HCT116 (cell line): Measurements from ENCODE around the gene HEMK1. TPM values are rescaled to one million over a fixed set of nuclear protein-coding genes. Genes with fewer than 3 reads are reported as not detected.

Source experiments
- ATAC-seq: fragments of 200-7000 bp; cut with Tn5 transposase; 2 replicates; pipeline ENCODE4 v1.9.1; 2020; ENCODE audit warnings: mild to moderate bottlenecking, moderate library complexity
- BruUV-seq: library from RNA; stranded (reverse); fragments of 400-500 nt; replicated peaks from 2 replicates; lab custom pipeline; 2021; lab: Mats Ljungman, UMichigan
- CTCF ChIA-PET: fragments of 300-600 bp; sonication (Branson Sonifier 250); formaldehyde crosslinking; loops from one replicate; lab custom pipeline; 2021; ENCODE audit warnings: antibody characterized with exemption; lab: Charles Lee
- POLR2A ChIA-PET: fragments of 300-600, 350-600 bp; sonication (Branson Sonifier 250); formaldehyde crosslinking; loops from one replicate; lab custom pipeline; 2021; ENCODE audit warnings: antibody characterized with exemption; lab: Charles Lee
- RAD21 ChIA-PET, 2 experiments: fragments of 300-600 bp; sonication (Branson Sonifier 250); formaldehyde crosslinking; loops; one replicate each; lab custom pipeline; 2023; ENCODE audit warnings: low total read pairs in 2 of 2; ENCODE audit not compliant: uncharacterized antibody in 2 of 2, unreplicated experiment in 2 of 2, low non-redundant PET in 1 of 2; lab: Charles Lee
- DNase-seq: peaks from one replicate; pipeline ENCODE4 v3.0.0-alpha.2; 2010; ENCODE audit warnings: low read depth, low spot score
- H2AFZ ChIP-seq: fragments of 200-600 bp; shearing (Covaris generic), sonication (generic); 2 replicates; pipeline ENCODE4 v1.6.1; 2017; ENCODE audit warnings: low read depth, mixed run types, mixed read lengths, antibody characterized with exemption, low read length; ENCODE audit not compliant: poor library complexity, severe bottlenecking
- H3K27ac ChIP-seq: 2 replicates; pipeline ENCODE4 v1.5.1; 2012; ENCODE audit warnings: low read depth, low read length
- H3K27me3 ChIP-seq: fragments of 200-600 bp; sonication (generic); 2 replicates; pipeline ENCODE4 v1.6.1; 2016; ENCODE audit warnings: mixed run types, low read length, mixed read lengths; ENCODE audit not compliant: insufficient read depth
- H3K36me3 ChIP-seq, 2 experiments: fragments of 200-500 bp in 1 of 2; fragments of 200-600 bp in 1 of 2; sonication (Bioruptor generic) in 1 of 2; sonication (generic) in 1 of 2; 2 replicates each; pipeline versions ENCODE4 v1.5.1 to v1.6.1; 2014 to 2016; ENCODE audit warnings: low read length in 2 of 2, inconsistent platforms in 1 of 2, mixed read lengths in 1 of 2, mixed run types in 1 of 2; ENCODE audit not compliant: insufficient read depth in 2 of 2, control insufficient read depth in 1 of 2
- H3K4me1 ChIP-seq, 2 experiments: fragments of 200-600 bp in 1 of 2; sonication (generic) in 1 of 2; 2 replicates each; pipeline versions ENCODE4 v1.5.1 to v1.6.1; 2012 to 2017; ENCODE audit warnings: low read length in 2 of 2, inconsistent platforms in 1 of 2, mild to moderate bottlenecking in 1 of 2, mixed read lengths in 1 of 2, mixed run types in 1 of 2, moderate library complexity in 1 of 2; ENCODE audit not compliant: insufficient read depth in 2 of 2, control insufficient read depth in 1 of 2
- H3K4me2 ChIP-seq: fragments of 200-600 bp; sonication (generic); 2 replicates; pipeline ENCODE4 v1.6.1; 2017; ENCODE audit warnings: mixed run types, low read length, mixed read lengths
- H3K4me3 ChIP-seq, 2 experiments: fragments of 200-600 bp in 1 of 2; sonication (generic) in 1 of 2; replicated peaks in 1 of 2; 2 replicates each; pipeline ENCODE4 v1.5.1; 2011 to 2016; ENCODE audit warnings: low read length in 2 of 2, control low read depth in 1 of 2, low read depth in 1 of 2, mild to moderate bottlenecking in 1 of 2, mixed read lengths in 1 of 2, mixed run types in 1 of 2
- H3K79me2 ChIP-seq: fragments of 200-600 bp; sonication (generic); 2 replicates; pipeline ENCODE4 v1.6.1; 2017; ENCODE audit warnings: mild to moderate bottlenecking, mixed run types, low read length, moderate library complexity, mixed read lengths; ENCODE audit not compliant: insufficient read depth
- H3K9ac ChIP-seq: fragments of 200-600 bp; sonication (generic); 2 replicates; pipeline ENCODE4 v1.6.1; 2016; ENCODE audit warnings: low read length, mixed read lengths
- H3K9me2 ChIP-seq: fragments of 200-600 bp; sonication (generic), shearing (Covaris generic); 2 replicates; pipeline ENCODE4 v1.6.1; 2017; ENCODE audit warnings: mixed run types, mild to moderate bottlenecking, moderate library complexity; ENCODE audit not compliant: insufficient read depth
- H3K9me3 ChIP-seq, 2 experiments: fragments of 200-500 bp in 1 of 2; fragments of 200-600 bp in 1 of 2; sonication (Bioruptor generic) in 1 of 2; sonication (generic) in 1 of 2; 2 replicates each; pipeline ENCODE4 v1.6.1; 2014 to 2017; ENCODE audit warnings: low read length in 2 of 2, mixed read lengths in 2 of 2, inconsistent platforms in 1 of 2, low read depth in 1 of 2, mild to moderate bottlenecking in 1 of 2, mixed run types in 1 of 2, moderate library complexity in 1 of 2; ENCODE audit not compliant: control insufficient read depth in 1 of 2, insufficient read depth in 1 of 2
- H4K20me1 ChIP-seq: fragments of 200-600 bp; sonication (generic), shearing (Covaris generic); 2 replicates; pipeline ENCODE4 v1.6.1; 2017; ENCODE audit warnings: mixed run types, mild to moderate bottlenecking, moderate library complexity; ENCODE audit not compliant: insufficient read depth
- CBX3 ChIP-seq: IDR thresholded peaks from 2 replicates; pipeline ENCODE4 v1.6.1; 2012; ENCODE audit warnings: low read depth
- CEBPB ChIP-seq: IDR thresholded peaks from 2 replicates; pipeline ENCODE4 v1.6.1; 2012; ENCODE audit warnings: low read depth
- EGR1 ChIP-seq: IDR thresholded peaks from 2 replicates; pipeline ENCODE4 v1.6.1; 2012; ENCODE audit warnings: low read depth
- RAD21 ChIP-seq: IDR thresholded peaks from 2 replicates; pipeline ENCODE4 v1.6.1; 2012; ENCODE audit warnings: low read depth, mild to moderate bottlenecking
- SRF ChIP-seq: IDR thresholded peaks from 2 replicates; pipeline ENCODE4 v1.6.1; 2012; ENCODE audit warnings: low read depth
- intact Hi-C: fragments of 100-400 bp; cut with micrococcal nuclease; formaldehyde crosslinking; loops from 2 replicates; pipeline ENCODE4 v1.10.0; 2022
- total RNA-seq: library from RNA; stranded (reverse); gene quantifications from one replicate; pipeline ENCODE4 v1.2.1, GENCODE V29; 2021; ENCODE audit not compliant: unreplicated experiment
- TF ChIP-seq, protein P1 (sequence below), 3 experiments: fragments of 200-600 bp in 1 of 3; sonication (generic) in 1 of 3; IDR thresholded peaks in 2 of 3; conservative IDR thresholded peaks in 1 of 3; 2 replicates each; pipeline ENCODE4 v1.5.1; 2012 to 2017; ENCODE audit warnings: low read depth in 2 of 3, low read length in 2 of 3, antibody characterized with exemption in 1 of 3, borderline replicate concordance in 1 of 3, control low read depth in 1 of 3, mild to moderate bottlenecking in 1 of 3, mixed read lengths in 1 of 3, mixed run types in 1 of 3, moderate library complexity in 1 of 3; ENCODE audit not compliant: insufficient read depth in 1 of 3
- TF ChIP-seq, protein P2 (sequence below): IDR thresholded peaks from 2 replicates; pipeline ENCODE4 v1.6.1; 2012; ENCODE audit warnings: low read depth

Gene HEMK1
- total RNA-seq, 1 experiment from 2014 or later = 20.5 TPM

DNA sequence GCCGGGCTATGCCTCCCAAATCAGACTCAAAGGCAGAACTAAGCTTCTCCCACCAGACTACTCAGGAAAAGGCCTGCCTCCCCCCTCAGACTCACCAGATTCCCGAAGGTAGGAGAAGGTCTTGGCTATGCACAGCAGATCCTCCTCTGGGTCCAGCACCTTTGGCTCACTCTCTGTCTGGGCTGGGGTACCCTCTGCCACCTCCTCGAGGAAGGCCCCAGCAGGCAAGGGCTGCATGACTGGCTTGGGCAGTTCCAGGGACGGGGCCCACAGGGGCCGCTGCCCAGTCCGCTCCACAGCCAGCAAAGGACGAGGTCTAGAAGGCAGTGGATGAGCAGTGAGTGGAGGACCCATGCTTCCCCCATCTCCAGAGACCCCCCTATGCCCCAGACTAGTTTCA lies 39.0 kb downstream of the HEMK1 start:
- TF ChIP-seq RAD21 (no peak), CBX3 (no peak), SRF (no peak), CEBPB (no peak), EGR1 (no peak)
- TF ChIP-seq, protein P1, sequence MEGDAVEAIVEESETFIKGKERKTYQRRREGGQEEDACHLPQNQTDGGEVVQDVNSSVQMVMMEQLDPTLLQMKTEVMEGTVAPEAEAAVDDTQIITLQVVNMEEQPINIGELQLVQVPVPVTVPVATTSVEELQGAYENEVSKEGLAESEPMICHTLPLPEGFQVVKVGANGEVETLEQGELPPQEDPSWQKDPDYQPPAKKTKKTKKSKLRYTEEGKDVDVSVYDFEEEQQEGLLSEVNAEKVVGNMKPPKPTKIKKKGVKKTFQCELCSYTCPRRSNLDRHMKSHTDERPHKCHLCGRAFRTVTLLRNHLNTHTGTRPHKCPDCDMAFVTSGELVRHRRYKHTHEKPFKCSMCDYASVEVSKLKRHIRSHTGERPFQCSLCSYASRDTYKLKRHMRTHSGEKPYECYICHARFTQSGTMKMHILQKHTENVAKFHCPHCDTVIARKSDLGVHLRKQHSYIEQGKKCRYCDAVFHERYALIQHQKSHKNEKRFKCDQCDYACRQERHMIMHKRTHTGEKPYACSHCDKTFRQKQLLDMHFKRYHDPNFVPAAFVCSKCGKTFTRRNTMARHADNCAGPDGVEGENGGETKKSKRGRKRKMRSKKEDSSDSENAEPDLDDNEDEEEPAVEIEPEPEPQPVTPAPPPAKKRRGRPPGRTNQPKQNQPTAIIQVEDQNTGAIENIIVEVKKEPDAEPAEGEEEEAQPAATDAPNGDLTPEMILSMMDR (IDR thresholded peaks at IDR 0.05 in 2 of 3, conservative IDR thresholded peaks at IDR 0.05 in 1 of 3; ENCODE audit: borderline replicate concordance in 1 of 3, insufficient read depth in 1 of 3, low read depth in 2 of 3, low read length in 2 of 3) = no peak
- TF ChIP-seq, protein P2, sequence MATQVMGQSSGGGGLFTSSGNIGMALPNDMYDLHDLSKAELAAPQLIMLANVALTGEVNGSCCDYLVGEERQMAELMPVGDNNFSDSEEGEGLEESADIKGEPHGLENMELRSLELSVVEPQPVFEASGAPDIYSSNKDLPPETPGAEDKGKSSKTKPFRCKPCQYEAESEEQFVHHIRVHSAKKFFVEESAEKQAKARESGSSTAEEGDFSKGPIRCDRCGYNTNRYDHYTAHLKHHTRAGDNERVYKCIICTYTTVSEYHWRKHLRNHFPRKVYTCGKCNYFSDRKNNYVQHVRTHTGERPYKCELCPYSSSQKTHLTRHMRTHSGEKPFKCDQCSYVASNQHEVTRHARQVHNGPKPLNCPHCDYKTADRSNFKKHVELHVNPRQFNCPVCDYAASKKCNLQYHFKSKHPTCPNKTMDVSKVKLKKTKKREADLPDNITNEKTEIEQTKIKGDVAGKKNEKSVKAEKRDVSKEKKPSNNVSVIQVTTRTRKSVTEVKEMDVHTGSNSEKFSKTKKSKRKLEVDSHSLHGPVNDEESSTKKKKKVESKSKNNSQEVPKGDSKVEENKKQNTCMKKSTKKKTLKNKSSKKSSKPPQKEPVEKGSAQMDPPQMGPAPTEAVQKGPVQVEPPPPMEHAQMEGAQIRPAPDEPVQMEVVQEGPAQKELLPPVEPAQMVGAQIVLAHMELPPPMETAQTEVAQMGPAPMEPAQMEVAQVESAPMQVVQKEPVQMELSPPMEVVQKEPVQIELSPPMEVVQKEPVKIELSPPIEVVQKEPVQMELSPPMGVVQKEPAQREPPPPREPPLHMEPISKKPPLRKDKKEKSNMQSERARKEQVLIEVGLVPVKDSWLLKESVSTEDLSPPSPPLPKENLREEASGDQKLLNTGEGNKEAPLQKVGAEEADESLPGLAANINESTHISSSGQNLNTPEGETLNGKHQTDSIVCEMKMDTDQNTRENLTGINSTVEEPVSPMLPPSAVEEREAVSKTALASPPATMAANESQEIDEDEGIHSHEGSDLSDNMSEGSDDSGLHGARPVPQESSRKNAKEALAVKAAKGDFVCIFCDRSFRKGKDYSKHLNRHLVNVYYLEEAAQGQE = no peak
- Histone ChIP-seq H3K9ac (no peak overlapping the region), H2AFZ (no peak overlapping the region), H3K27me3 (no peaks in the 10 kb centered on the region), H3K9me2 (no peaks in the 10 kb centered on the region), H3K79me2 (no peaks in the 10 kb centered on the region; the same call in 1 of the 2 replicates), H3K4me3 (no peak overlapping the region), H3K9me3 (no peaks in the 10 kb centered on the region), H4K20me1 (no peaks in the 10 kb centered on the region), H3K27ac (no peak overlapping the region), H3K4me1 (peaks cover 10 to 28% of the 10 kb centered on the region in 2 experiments; a peak in 3 of 4 replicates), H3K4me2 (no peak overlapping the region), H3K36me3 (0 out of 4 replicates have a peak, but pooled peaks cover 0 to 5% of the 10 kb centered on the region in 2 experiments)
- ChIA-PET CTCF (no interaction called here), RAD21 (no interaction called here), POLR2A (no interaction called here)
- no peak for DNase-seq
- no TSS peak for BruUV-seq
- intact Hi-C loops = no loop called here
- no peak for ATAC-seq
